Loucy (cell line): ENCODE measurements around the gene MRPS14.

Experiments
- H2AFZ ChIP-seq: fragments of 200-600 bp; sonication (generic); 2 replicates; pipeline ENCODE4 v1.6.0; 2016; ENCODE audit warnings: antibody characterized with exemption, mild to moderate bottlenecking, low read length, moderate library complexity
- H3F3A ChIP-seq: fragments of 200-600 bp; 2 replicates; pipeline ENCODE4 v1.6.0; 2016; ENCODE audit warnings: antibody characterized with exemption, low read depth, mild to moderate bottlenecking
- H3K27me3 ChIP-seq: fragments of 200-600 bp; sonication (generic); 2 replicates; pipeline ENCODE4 v1.6.1; 2014; ENCODE audit warnings: low read length, mild to moderate bottlenecking; ENCODE audit not compliant: insufficient read depth, poor library complexity, severe bottlenecking
- H3K36me3 ChIP-seq: fragments of 200-600 bp; sonication (generic); 2 replicates; pipeline ENCODE4 v1.6.1; 2016; ENCODE audit warnings: low read length; ENCODE audit not compliant: insufficient read depth
- H3K4me1 ChIP-seq: fragments of 200-600 bp; sonication (generic); 2 replicates; pipeline ENCODE4 v1.5.1; 2014; ENCODE audit warnings: low read length, mild to moderate bottlenecking; ENCODE audit not compliant: insufficient read depth, poor library complexity, severe bottlenecking
- H3K4me2 ChIP-seq: fragments of 200-600 bp; sonication (generic); 2 replicates; pipeline ENCODE4 v1.6.0; 2014; ENCODE audit warnings: antibody characterized with exemption, low read length, low read depth, mild to moderate bottlenecking; ENCODE audit not compliant: poor library complexity, severe bottlenecking
- H3K4me3 ChIP-seq: fragments of 200-600 bp; sonication (generic); 2 replicates; pipeline ENCODE4 v1.5.1; 2014; ENCODE audit warnings: low read length, mild to moderate bottlenecking, mixed read lengths; ENCODE audit not compliant: poor library complexity, severe bottlenecking
- H3K79me2 ChIP-seq: fragments of 200-600 bp; sonication (generic); 2 replicates; pipeline ENCODE4 v1.6.1; 2014; ENCODE audit warnings: low read length; ENCODE audit not compliant: insufficient read depth
- H3K9ac ChIP-seq: fragments of 200-600 bp; sonication (generic); 2 replicates; pipeline ENCODE4 v1.6.0; 2014; ENCODE audit warnings: mild to moderate bottlenecking, low read depth, low read length, moderate library complexity; ENCODE audit not compliant: poor library complexity, severe bottlenecking
- H3K9me2 ChIP-seq: fragments of 200-600 bp; sonication (generic); replicated peaks from 2 replicates; pipeline ENCODE4 v1.6.1; 2016; ENCODE audit warnings: low read depth, low read length, mixed read lengths
- H3K9me3 ChIP-seq: fragments of 200-600 bp; sonication (generic); 2 replicates; pipeline ENCODE4 v1.6.1; 2014; ENCODE audit warnings: mild to moderate bottlenecking, antibody characterized with exemption, low read length, low read depth; ENCODE audit not compliant: insufficient read depth
- H4K20me1 ChIP-seq: fragments of 200-600 bp; sonication (generic); 2 replicates; pipeline ENCODE4 v1.6.0; 2014; ENCODE audit warnings: antibody characterized with exemption, low read length, mild to moderate bottlenecking; ENCODE audit not compliant: insufficient read depth, poor library complexity, severe bottlenecking
- CTCF ChIP-seq: fragments of 200-600 bp; sonication (generic); conservative IDR thresholded peaks from 2 replicates; pipeline ENCODE4 v1.5.1; 2014; ENCODE audit warnings: mild to moderate bottlenecking, antibody characterized with exemption, low read length
- EZH2phosphoT487 ChIP-seq: fragments of 200-600 bp; IDR thresholded peaks from 2 replicates; pipeline ENCODE4 v1.6.1; 2018; ENCODE audit warnings: antibody characterized with exemption, mild to moderate bottlenecking, moderate library complexity, borderline replicate concordance

The MRPS14 gene

GRCh38 chr1:174990382-174990999, 32.7 kb downstream of the MRPS14 start:
- Histone ChIP-seq H3K36me3 (no peaks in the 10 kb centered on the region), H2AFZ (peak overlapping the region; percentile 90)

GRCh38 chr1:174989536-174990220, 33.5 kb downstream of the MRPS14 start:
- Histone ChIP-seq H3K4me1 (peaks cover 11% of the 10 kb centered on the region), H3K9me2 (no peaks in the 10 kb centered on the region), H2AFZ (peak overlapping the region; percentile 90; the same call in 1 of the 2 replicates), H3K27me3 (no peaks in the 10 kb centered on the region), H3K9me3 (no peaks in the 10 kb centered on the region), H3K4me2 (peak overlapping the region; percentile 93), H3F3A (no peaks in the 10 kb centered on the region), H3K79me2 (no peaks in the 10 kb centered on the region), H3K9ac (peak overlapping the region; percentile 79), H4K20me1 (no peaks in the 10 kb centered on the region), H3K4me3 (peak overlapping the region; percentile 75), H3K36me3 (no peaks in the 10 kb centered on the region)
- TF ChIP-seq EZH2phosphoT487: no peak
- TF ChIP-seq CTCF: no peak

More at GRCh38 chr1:174990382-174990999, 32.7 kb downstream of the MRPS14 start:
- Histone ChIP-seq H3K4me3 (peak overlapping the region; percentile 75), H3K9ac (peak overlapping the region; percentile 79), H3K9me2 (no peaks in the 10 kb centered on the region), H3F3A (no peaks in the 10 kb centered on the region), H3K4me2 (peak overlapping the region; percentile 93), H3K4me1 (peaks cover 11% of the 10 kb centered on the region), H3K27me3 (no peaks in the 10 kb centered on the region), H3K9me3 (no peaks in the 10 kb centered on the region), H3K79me2 (no peaks in the 10 kb centered on the region), H4K20me1 (no peaks in the 10 kb centered on the region)
- TF ChIP-seq EZH2phosphoT487 (no peak), CTCF (no peak)

- Histone ChIP-seq H3K4me2 (no peak overlapping the region), H2AFZ (no peak overlapping the region), H3K4me3 (no peak overlapping the region), H3K9me3 (no peaks in the 10 kb centered on the region), H4K20me1 (no peaks in the 10 kb centered on the region), H3K27me3 (no peaks in the 10 kb centered on the region), H3K36me3 (no peaks in the 10 kb centered on the region), H3F3A (no peaks in the 10 kb centered on the region), H3K9ac (no peak overlapping the region), H3K9me2 (no peaks in the 10 kb centered on the region), H3K4me1 (peaks cover 11% of the 10 kb centered on the region), H3K79me2 (no peaks in the 10 kb centered on the region)
- no peak for TF ChIP-seq CTCF
- no peak for TF ChIP-seq EZH2phosphoT487
Observed at GRCh38 chr1:174988986-174989385, 34.2 kb downstream of the MRPS14 start.
